Colonic mucosa (tissue), 4 donors: ENCODE measurements around the gene FAM13A. TPM values are rescaled to one million over a fixed set of nuclear protein-coding genes. Genes with fewer than 3 reads are reported as not detected.

Experiments
- DNase-seq: peaks from one replicate; pipeline ENCODE4 v3.0.0-alpha.2; 2020
- H3K27ac ChIP-seq: fragments of 200-600 bp; one replicate; pipeline ENCODE4 v1.8.0; 2021
- H3K27me3 ChIP-seq: fragments of 200-600 bp; one replicate; pipeline ENCODE4 v1.8.0; 2021
- H3K36me3 ChIP-seq: fragments of 200-600 bp; one replicate; pipeline ENCODE4 v1.8.0; 2021
- H3K4me1 ChIP-seq: fragments of 200-600 bp; one replicate; pipeline ENCODE4 v1.8.0; 2021; ENCODE audit warnings: mild to moderate bottlenecking
- H3K4me3 ChIP-seq: fragments of 200-600 bp; one replicate; pipeline ENCODE4 v1.8.0; 2021
- H3K9ac ChIP-seq, 2 donors: one replicate each; pipeline ENCODE4 v1.7.0; 2013; ENCODE audit warnings: control low read depth in 2 of 2, low read depth in 2 of 2, low read length in 2 of 2
- H3K9me3 ChIP-seq: fragments of 200-600 bp; one replicate; pipeline ENCODE4 v1.8.0; 2021
- intact Hi-C: fragments of 100-400 bp; cut with DNase I; formaldehyde crosslinking; loops from one replicate; pipeline ENCODE4 v1.14.1; 2022
- total RNA-seq, 2 donors: library from RNA; stranded (reverse); fragmentation: NEBNext Ultra II Directional in 1 of 2; extraction: Animal tissue kit (Norgen Biotek cat#: 25700) in 1 of 2; gene quantifications; one replicate each; pipeline ENCODE4 v1.2.1, GENCODE V29; 2021
- TF ChIP-seq, protein P1 (sequence below): fragments of 200-600 bp; IDR thresholded peaks from one replicate; pipeline ENCODE4 v1.8.0; 2022; ENCODE audit warnings: antibody characterized with exemption, mild to moderate bottlenecking
- donor health status: healthy.
- donor health status: DM: no; HTN: no; CAD: no.
- donor health status: DM: no; HTN: no; CAD: no.

Gene FAM13A
- total RNA-seq, 2 donors from 2014 or later: 34.0 to 248 TPM

GRCh38 chr4:88752076-88752463 lies 304.9 kb downstream of the FAM13A start:
- TF ChIP-seq, protein P1, sequence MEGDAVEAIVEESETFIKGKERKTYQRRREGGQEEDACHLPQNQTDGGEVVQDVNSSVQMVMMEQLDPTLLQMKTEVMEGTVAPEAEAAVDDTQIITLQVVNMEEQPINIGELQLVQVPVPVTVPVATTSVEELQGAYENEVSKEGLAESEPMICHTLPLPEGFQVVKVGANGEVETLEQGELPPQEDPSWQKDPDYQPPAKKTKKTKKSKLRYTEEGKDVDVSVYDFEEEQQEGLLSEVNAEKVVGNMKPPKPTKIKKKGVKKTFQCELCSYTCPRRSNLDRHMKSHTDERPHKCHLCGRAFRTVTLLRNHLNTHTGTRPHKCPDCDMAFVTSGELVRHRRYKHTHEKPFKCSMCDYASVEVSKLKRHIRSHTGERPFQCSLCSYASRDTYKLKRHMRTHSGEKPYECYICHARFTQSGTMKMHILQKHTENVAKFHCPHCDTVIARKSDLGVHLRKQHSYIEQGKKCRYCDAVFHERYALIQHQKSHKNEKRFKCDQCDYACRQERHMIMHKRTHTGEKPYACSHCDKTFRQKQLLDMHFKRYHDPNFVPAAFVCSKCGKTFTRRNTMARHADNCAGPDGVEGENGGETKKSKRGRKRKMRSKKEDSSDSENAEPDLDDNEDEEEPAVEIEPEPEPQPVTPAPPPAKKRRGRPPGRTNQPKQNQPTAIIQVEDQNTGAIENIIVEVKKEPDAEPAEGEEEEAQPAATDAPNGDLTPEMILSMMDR: no peak
- Histone ChIP-seq H3K9me3 (no peaks in the 10 kb centered on the region), H3K27me3 (no peaks in the 10 kb centered on the region), H3K27ac (no peak overlapping the region), H3K4me3 (no peak overlapping the region), H3K9ac (no peak overlapping the region), H3K36me3 (peaks cover 9% of the 10 kb centered on the region), H3K4me1 (no peaks in the 10 kb centered on the region)
- DNase-seq: no peak
- intact Hi-C loops: no loop called here

- TF ChIP-seq, protein P1: no peak
- intact Hi-C loops: no loop called here
- no peak overlapping the region for H3K27ac ChIP-seq
- H3K36me3 ChIP-seq: peaks cover 9% of the 10 kb centered on the region
- no peaks in the 10 kb centered on the region for H3K9me3 ChIP-seq
- no peaks in the 10 kb centered on the region for H3K4me1 ChIP-seq
- no peaks in the 10 kb centered on the region for H3K27me3 ChIP-seq
- H3K9ac ChIP-seq: no peak overlapping the region
- H3K4me3 ChIP-seq: no peak overlapping the region
- no peak for DNase-seq
Measured at GRCh38 chr4:88751258-88752075, 305.5 kb downstream of the FAM13A start.

- DNase-seq: no peak
- H3K27me3 ChIP-seq: no peaks in the 10 kb centered on the region
- H3K4me3 ChIP-seq: no peak overlapping the region
- H3K9me3 ChIP-seq: no peaks in the 10 kb centered on the region
- H3K4me1 ChIP-seq: no peaks in the 10 kb centered on the region
- TF ChIP-seq, protein P1: no peak
- H3K9ac ChIP-seq: no peak overlapping the region
- H3K36me3 ChIP-seq: peaks cover 9% of the 10 kb centered on the region
- intact Hi-C loops: no loop called here
- no peak overlapping the region for H3K27ac ChIP-seq
Measured at GRCh38 chr4:88750369-88750768, 306.6 kb downstream of the FAM13A start.

DNA sequence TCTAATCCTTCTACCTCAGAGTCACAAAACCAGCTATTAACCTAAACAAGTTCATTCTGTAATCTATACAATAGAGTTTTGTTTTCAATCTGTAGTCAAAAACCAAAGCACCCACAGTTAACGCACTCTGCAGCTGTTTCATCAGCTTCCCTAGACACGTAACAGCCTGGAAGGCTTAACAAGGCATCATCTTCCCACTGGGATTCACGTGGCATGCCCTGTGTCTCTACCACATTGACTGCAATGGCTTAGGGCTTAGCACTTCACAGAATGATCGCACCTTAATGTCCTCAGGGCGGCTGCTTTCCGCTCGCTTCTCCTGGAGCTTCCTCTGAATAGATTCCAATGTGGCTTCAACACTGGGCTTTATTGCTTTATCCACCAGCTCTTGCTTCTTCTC lies 309.6 kb downstream of the FAM13A start:
- Histone ChIP-seq H3K27ac (no peak overlapping the region), H3K27me3 (no peaks in the 10 kb centered on the region)

DNA sequence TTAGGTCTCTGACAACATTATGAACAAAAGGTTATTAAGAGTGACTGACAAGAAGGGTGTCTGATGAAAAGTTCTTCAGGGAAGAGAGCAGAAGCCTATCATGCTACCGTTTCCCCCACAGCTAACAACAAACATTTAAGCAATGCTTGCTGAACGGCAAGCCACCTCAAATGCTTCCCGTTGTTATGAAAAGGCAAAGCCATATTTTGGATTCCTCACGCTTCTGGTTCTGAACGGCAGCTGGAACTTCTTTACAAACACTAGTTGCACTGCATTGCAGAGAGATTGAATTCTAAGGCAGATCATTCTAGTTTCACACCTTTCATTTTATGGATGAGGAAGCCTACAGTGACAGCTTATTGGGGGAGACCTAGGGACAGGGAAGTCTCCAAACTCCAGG lies 310.8 kb downstream of the FAM13A start:
- Histone ChIP-seq H3K36me3 (peaks cover 13% of the 10 kb centered on the region), H3K27me3 (no peaks in the 10 kb centered on the region), H3K4me3 (no peak overlapping the region), H3K27ac (no peak overlapping the region), H3K9ac (no peak overlapping the region), H3K9me3 (no peaks in the 10 kb centered on the region), H3K4me1 (no peaks in the 10 kb centered on the region)
- TF ChIP-seq, protein P1: no peak
- DNase-seq: no peak
- intact Hi-C loops: no loop called here

More for the DNA sequence above, 309.6 kb downstream of the FAM13A start:
- Histone ChIP-seq H3K36me3 (peaks cover 13% of the 10 kb centered on the region), H3K4me3 (no peak overlapping the region), H3K9ac (no peak overlapping the region), H3K4me1 (no peaks in the 10 kb centered on the region), H3K9me3 (no peaks in the 10 kb centered on the region)
- DNase-seq: no peak
- TF ChIP-seq, protein P1: no peak
- intact Hi-C loops: no loop called here
